Measurements from ENCODE around the gene PCDH8. TPM values are rescaled to one million over a fixed set of nuclear protein-coding genes. Genes with fewer than 3 reads are reported as not detected.

PCDH8 gene
- total RNA-seq, 1 experiment from 2014 or later, result not detected

GRCh38 chr13:52882785-52883184 lies 34.3 kb upstream of the PCDH8 start:
- intact Hi-C loops (cut with micrococcal nuclease; ENCODE audit: unreplicated experiment), result no loop called here
- Mint-ChIP-seq H3K9me3 (ENCODE audit: unreplicated experiment) (peaks cover 6% of the 10 kb centered on the region), H3K27ac (ENCODE audit: unreplicated experiment) (no peak overlapping the region), H3K4me3 (ENCODE audit: unreplicated experiment) (no peak overlapping the region), H3K36me3 (ENCODE audit: insufficient read depth, unreplicated experiment) (no peaks in the 10 kb centered on the region), H3K27me3 (ENCODE audit: insufficient read depth, unreplicated experiment) (peaks cover 12% of the 10 kb centered on the region), H3K4me1 (ENCODE audit: low read depth, unreplicated experiment) (peaks cover 11% of the 10 kb centered on the region)
- no peaks in the 10 kb centered on the region for H3K9me3 ChIP-seq
- no peaks in the 10 kb centered on the region for H3K36me3 ChIP-seq (ENCODE audit: control insufficient read depth, insufficient read depth, low read length)
- no peaks in the 10 kb centered on the region for H3K27me3 ChIP-seq (replicated peaks; ENCODE audit: control insufficient read depth, insufficient read depth, low read length)
- ChIA-PET CTCF (no interaction called here), POLR2A (no interaction called here)
- H3K4me3 ChIP-seq (ENCODE audit: low read depth, low read length), result no peak overlapping the region
- no peak for DNase-seq
- TF ChIP-seq, protein P1, sequence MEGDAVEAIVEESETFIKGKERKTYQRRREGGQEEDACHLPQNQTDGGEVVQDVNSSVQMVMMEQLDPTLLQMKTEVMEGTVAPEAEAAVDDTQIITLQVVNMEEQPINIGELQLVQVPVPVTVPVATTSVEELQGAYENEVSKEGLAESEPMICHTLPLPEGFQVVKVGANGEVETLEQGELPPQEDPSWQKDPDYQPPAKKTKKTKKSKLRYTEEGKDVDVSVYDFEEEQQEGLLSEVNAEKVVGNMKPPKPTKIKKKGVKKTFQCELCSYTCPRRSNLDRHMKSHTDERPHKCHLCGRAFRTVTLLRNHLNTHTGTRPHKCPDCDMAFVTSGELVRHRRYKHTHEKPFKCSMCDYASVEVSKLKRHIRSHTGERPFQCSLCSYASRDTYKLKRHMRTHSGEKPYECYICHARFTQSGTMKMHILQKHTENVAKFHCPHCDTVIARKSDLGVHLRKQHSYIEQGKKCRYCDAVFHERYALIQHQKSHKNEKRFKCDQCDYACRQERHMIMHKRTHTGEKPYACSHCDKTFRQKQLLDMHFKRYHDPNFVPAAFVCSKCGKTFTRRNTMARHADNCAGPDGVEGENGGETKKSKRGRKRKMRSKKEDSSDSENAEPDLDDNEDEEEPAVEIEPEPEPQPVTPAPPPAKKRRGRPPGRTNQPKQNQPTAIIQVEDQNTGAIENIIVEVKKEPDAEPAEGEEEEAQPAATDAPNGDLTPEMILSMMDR (IDR thresholded peaks at IDR 0.05; ENCODE audit: insufficient read depth in 1 of 2, low read depth in 1 of 2, low read length in 1 of 2, severe bottlenecking in 1 of 2, unreplicated experiment in 1 of 2), result no peak
- BruUV-seq (replicated peaks), result no TSS peak
- peaks cover 11% of the 10 kb centered on the region for H3K4me1 ChIP-seq

- no peak for DNase-seq
- no peak overlapping the region for H3K27ac Mint-ChIP-seq (ENCODE audit: unreplicated experiment)
Measured at GRCh38 chr13:52879950-52880741, 31.7 kb upstream of the PCDH8 start.

GRCh38 chr13:52878831-52879230 lies 30.4 kb upstream of the PCDH8 start:
- no peaks in the 10 kb centered on the region for H3K36me3 ChIP-seq (ENCODE audit: control insufficient read depth, insufficient read depth, low read length)
- no peak overlapping the region for H3K4me3 Mint-ChIP-seq (ENCODE audit: unreplicated experiment)
- no peaks in the 10 kb centered on the region for H3K27me3 ChIP-seq (replicated peaks; ENCODE audit: control insufficient read depth, insufficient read depth, low read length)
- H3K36me3 Mint-ChIP-seq (ENCODE audit: insufficient read depth, unreplicated experiment), result no peaks in the 10 kb centered on the region
- peaks cover 36% of the 10 kb centered on the region for H3K9me3 Mint-ChIP-seq (ENCODE audit: unreplicated experiment)
- peaks cover 2% of the 10 kb centered on the region for H3K4me1 ChIP-seq
- BruUV-seq (replicated peaks), result no TSS peak
- intact Hi-C loops (cut with micrococcal nuclease; ENCODE audit: unreplicated experiment), result no loop called here
- H3K27ac Mint-ChIP-seq (ENCODE audit: unreplicated experiment), result no peak overlapping the region
- peaks cover 2% of the 10 kb centered on the region for H3K4me1 Mint-ChIP-seq (ENCODE audit: low read depth, unreplicated experiment)
- DNase-seq, result no peak
- POLR2A ChIA-PET, result no interaction called here
- peaks cover 12% of the 10 kb centered on the region for H3K9me3 ChIP-seq
- CTCF ChIA-PET, result no interaction called here
- H3K4me3 ChIP-seq (ENCODE audit: low read depth, low read length), result no peak overlapping the region
- H3K27me3 Mint-ChIP-seq (ENCODE audit: insufficient read depth, unreplicated experiment), result peaks cover 9% of the 10 kb centered on the region
- TF ChIP-seq, protein P1 (IDR thresholded peaks at IDR 0.05; ENCODE audit: insufficient read depth in 1 of 2, low read depth in 1 of 2, low read length in 1 of 2, severe bottlenecking in 1 of 2, unreplicated experiment in 1 of 2), result no peak

More at GRCh38 chr13:52879950-52880741, 31.7 kb upstream of the PCDH8 start:
- BruUV-seq (replicated peaks), result no TSS peak
- Histone ChIP-seq H3K27me3 (replicated peaks; ENCODE audit: control insufficient read depth, insufficient read depth, low read length) (no peaks in the 10 kb centered on the region), H3K9me3 (peaks cover 8% of the 10 kb centered on the region), H3K4me1 (peaks cover 11% of the 10 kb centered on the region), H3K4me3 (ENCODE audit: low read depth, low read length) (no peak overlapping the region), H3K36me3 (ENCODE audit: control insufficient read depth, insufficient read depth, low read length) (no peaks in the 10 kb centered on the region)
- ChIA-PET CTCF (no interaction called here), POLR2A (no interaction called here)
- Mint-ChIP-seq H3K27me3 (ENCODE audit: insufficient read depth, unreplicated experiment) (peaks cover 9% of the 10 kb centered on the region), H3K4me1 (ENCODE audit: low read depth, unreplicated experiment) (peaks cover 11% of the 10 kb centered on the region), H3K36me3 (ENCODE audit: insufficient read depth, unreplicated experiment) (no peaks in the 10 kb centered on the region), H3K9me3 (ENCODE audit: unreplicated experiment) (peaks cover 23% of the 10 kb centered on the region), H3K4me3 (ENCODE audit: unreplicated experiment) (no peak overlapping the region)
- intact Hi-C loops (cut with micrococcal nuclease; ENCODE audit: unreplicated experiment), result no loop called here
- TF ChIP-seq, protein P1 (IDR thresholded peaks at IDR 0.05; ENCODE audit: insufficient read depth in 1 of 2, low read depth in 1 of 2, low read length in 1 of 2, severe bottlenecking in 1 of 2, unreplicated experiment in 1 of 2), result no peak

Data from Caco-2 (cell line).